Upper lobe of right lung (tissue), 1 donor: ENCODE measurements around the gene GPC5. TPM values are rescaled to one million over a fixed set of nuclear protein-coding genes. Genes with fewer than 3 reads are reported as not detected.

Experiments used
- ATAC-seq: fragments of 200-7000 bp; cut with Tn5 transposase; one replicate; pipeline ENCODE4 v1.9.1; 2020; ENCODE audit warnings: mild to moderate bottlenecking, moderate library complexity
- DNase-seq: peaks from one replicate; pipeline ENCODE4 v3.0.0-alpha.2; 2020
- H3K27ac ChIP-seq: fragments of 200-600 bp; one replicate; pipeline ENCODE4 v1.8.0; 2022
- H3K27me3 ChIP-seq: fragments of 200-600 bp; one replicate; pipeline ENCODE4 v1.8.0; 2022; ENCODE audit warnings: mild to moderate bottlenecking
- H3K36me3 ChIP-seq: fragments of 200-600 bp; one replicate; pipeline ENCODE4 v1.8.0; 2022
- H3K4me1 ChIP-seq: fragments of 200-600 bp; one replicate; pipeline ENCODE4 v1.8.0; 2022
- H3K4me3 ChIP-seq: fragments of 200-600 bp; one replicate; pipeline ENCODE4 v1.8.0; 2022; ENCODE audit warnings: mild to moderate bottlenecking
- H3K9me3 ChIP-seq: fragments of 200-600 bp; one replicate; pipeline ENCODE4 v1.8.0; 2022
- CTCF ChIP-seq: fragments of 200-600 bp; IDR thresholded peaks from one replicate; pipeline ENCODE4 v1.8.0; 2022; ENCODE audit warnings: antibody characterized with exemption
- intact Hi-C: fragments of 100-400 bp; cut with DNase I; formaldehyde crosslinking; loops from one replicate; pipeline ENCODE4 v1.11.0; 2022
- total RNA-seq: library from RNA; stranded (reverse); fragmentation: NEBNext Ultra II Directional; extraction: Animal tissue kit (Norgen Biotek cat#: 25700); gene quantifications from one replicate; pipeline ENCODE4 v1.2.1, GENCODE V29; 2021
- donor health status: DM: no; HTN: yes; CAD: no; lungs with severe emphysema.

Gene GPC5
- total RNA-seq, 1 donor from 2014 or later, result 8.1 TPM

- DNase-seq, result no peak
- Histone ChIP-seq H3K27ac (no peak overlapping the region), H3K4me3 (no peak overlapping the region), H3K9me3 (no peaks in the 10 kb centered on the region), H3K4me1 (no peaks in the 10 kb centered on the region), H3K27me3 (no peaks in the 10 kb centered on the region), H3K36me3 (no peaks in the 10 kb centered on the region)
- TF ChIP-seq CTCF, result no peak
- intact Hi-C loops, result no loop called here
- ATAC-seq, result no peak
These were observed 1045.8 kb downstream of the GPC5 start for GRCh38 chr13:92444244-92444643.

- no peak for DNase-seq
- Histone ChIP-seq H3K4me3 (no peak overlapping the region), H3K27ac (no peak overlapping the region), H3K9me3 (no peaks in the 10 kb centered on the region), H3K4me1 (no peaks in the 10 kb centered on the region), H3K27me3 (no peaks in the 10 kb centered on the region), H3K36me3 (no peaks in the 10 kb centered on the region)
- no peak for TF ChIP-seq CTCF
- intact Hi-C loops, result no loop called here
- no peak for ATAC-seq
These were observed 1052.6 kb downstream of the GPC5 start for GRCh38 chr13:92451060-92451459.

- Histone ChIP-seq H3K27me3 (no peaks in the 10 kb centered on the region), H3K4me1 (no peaks in the 10 kb centered on the region), H3K9me3 (no peaks in the 10 kb centered on the region), H3K27ac (no peak overlapping the region), H3K4me3 (no peak overlapping the region), H3K36me3 (no peaks in the 10 kb centered on the region)
- intact Hi-C loops, result no loop called here
- no peak for TF ChIP-seq CTCF
- no peak for DNase-seq
- no peak for ATAC-seq
These were observed 1054.4 kb downstream of the GPC5 start for GRCh38 chr13:92452840-92453239.

GRCh38 chr13:92459306-92459705 is 1060.9 kb downstream of the GPC5 start:
- no peaks in the 10 kb centered on the region for H3K4me1 ChIP-seq
- no peak overlapping the region for H3K4me3 ChIP-seq
- TF ChIP-seq CTCF, result no peak
- no peak for ATAC-seq
- no peak for DNase-seq
- H3K27ac ChIP-seq, result no peak overlapping the region
- intact Hi-C loops, result no loop called here
- H3K9me3 ChIP-seq, result no peaks in the 10 kb centered on the region
- no peaks in the 10 kb centered on the region for H3K27me3 ChIP-seq
- no peaks in the 10 kb centered on the region for H3K36me3 ChIP-seq

GRCh38 chr13:92460479-92460878 is 1062.1 kb downstream of the GPC5 start:
- no peaks in the 10 kb centered on the region for H3K27me3 ChIP-seq
- no peaks in the 10 kb centered on the region for H3K4me1 ChIP-seq
- H3K9me3 ChIP-seq, result no peaks in the 10 kb centered on the region
- TF ChIP-seq CTCF, result no peak
- DNase-seq, result no peak
- H3K4me3 ChIP-seq, result no peak overlapping the region
- intact Hi-C loops, result no loop called here
- H3K36me3 ChIP-seq, result no peaks in the 10 kb centered on the region
- H3K27ac ChIP-seq, result no peak overlapping the region
- peak; percentile 32 for ATAC-seq

- Histone ChIP-seq H3K4me1 (no peaks in the 10 kb centered on the region), H3K36me3 (no peaks in the 10 kb centered on the region), H3K27ac (no peak overlapping the region), H3K4me3 (no peak overlapping the region), H3K9me3 (no peaks in the 10 kb centered on the region), H3K27me3 (no peaks in the 10 kb centered on the region)
- TF ChIP-seq CTCF, result no peak
- intact Hi-C loops, result no loop called here
- DNase-seq (no peak), ATAC-seq (no peak)
These were observed 1063.0 kb downstream of the GPC5 start for GRCh38 chr13:92461402-92461801.
